Cardiac muscle cell (in vitro differentiated cells and primary cell): ENCODE results near the gene PRLR. TPM values are rescaled to one million over a fixed set of nuclear protein-coding genes. Genes with fewer than 3 reads are reported as not detected.
"Not testable (repeated sequence)": the region's sequence is repeated elsewhere in the genome, so short reads cannot be mapped to it uniquely, and the experiment has no call there.

ENCODE experiments used
- DNase-seq, 2 donors: peaks; one replicate each; pipeline versions ENCODE4 v3.0.0 to v3.0.0-alpha.2; 2010 to 2017; ENCODE audit warnings: low read depth in 1 of 2, low spot score in 1 of 2
- H3K27ac ChIP-seq: fragments of 200-600 bp; sonication (generic); 2 replicates; pipeline ENCODE4 v1.5.1; 2016
- H3K27me3 ChIP-seq: fragments of 200-600 bp; sonication (generic); 2 replicates; pipeline ENCODE4 v1.6.0; 2016; ENCODE audit warnings: control low read depth
- H3K36me3 ChIP-seq: fragments of 200-600 bp; sonication (generic); 2 replicates; pipeline ENCODE4 v1.5.1; 2016; ENCODE audit warnings: control low read depth
- H3K4me1 ChIP-seq: fragments of 200-600 bp; sonication (generic); 2 replicates; pipeline ENCODE4 v1.8.1; 2017; ENCODE audit warnings: low read depth, mild to moderate bottlenecking, mixed run types
- H3K4me3 ChIP-seq: fragments of 200-600 bp; sonication (generic); 2 replicates; pipeline ENCODE4 v1.5.1; 2016; ENCODE audit warnings: mild to moderate bottlenecking
- H3K9me3 ChIP-seq: fragments of 200-600 bp; sonication (generic); 2 replicates; pipeline ENCODE4 v1.5.1; 2017; ENCODE audit warnings: low read depth, mild to moderate bottlenecking, control low read depth
- CTCF ChIP-seq: IDR thresholded peaks from 2 replicates; pipeline ENCODE4 v1.5.1; 2012; ENCODE audit warnings: low read depth, mild to moderate bottlenecking, low read length
- polyA plus RNA-seq: library from polyadenylated mRNA; unstranded; fragments of >200 nt; fragmentation: Nextera tagmentation; extraction: Ambion mirVana; gene quantifications from 2 replicates; pipeline ENCODE4 v1.2.1, GENCODE V29; 2016
- total RNA-seq: library from RNA; depleted of rRNA; stranded (reverse); fragments of >200 nt; gene quantifications from 2 replicates; pipeline ENCODE4 v1.2.3, GENCODE V29; 2016

The PRLR gene
- total and polyA plus RNA-seq, 2 experiments from 2014 or later = 0.06 TPM; not detected in 1

GRCh38 chr5:35246900-35247647, 16.8 kb upstream of the PRLR start:
- no peak overlapping the region for H3K4me3 ChIP-seq
- no peaks in the 10 kb centered on the region for H3K27me3 ChIP-seq
- no peaks in the 10 kb centered on the region for H3K36me3 ChIP-seq
- no peak for TF ChIP-seq CTCF
- DNase-seq = peak in 1 of 2 donors; percentile 67
- no peaks in the 10 kb centered on the region for H3K9me3 ChIP-seq
- no peak overlapping the region for H3K27ac ChIP-seq
- no peaks in the 10 kb centered on the region for H3K4me1 ChIP-seq

- Histone ChIP-seq H3K27ac (no peak overlapping the region), H3K4me3 (no peak overlapping the region), H3K9me3 (no peaks in the 10 kb centered on the region), H3K27me3 (no peaks in the 10 kb centered on the region), H3K4me1 (no peaks in the 10 kb centered on the region), H3K36me3 (no peaks in the 10 kb centered on the region)
- peak in 1 of 2 donors; percentile 15 for DNase-seq
- no peak for TF ChIP-seq CTCF
These were observed 16.1 kb upstream of the PRLR start for GRCh38 chr5:35246411-35246810.

- not testable (repeated sequence) for H3K4me3 ChIP-seq, H3K27me3 ChIP-seq, DNase-seq, H3K36me3 ChIP-seq, H3K4me1 ChIP-seq, H3K9me3 ChIP-seq, H3K27ac ChIP-seq
These were observed 15.1 kb upstream of the PRLR start for GRCh38 chr5:35245371-35245770.

GRCh38 chr5:35244171-35244570, 13.9 kb upstream of the PRLR start:
- H3K4me1 ChIP-seq = no peaks in the 10 kb centered on the region
- H3K9me3 ChIP-seq = no peaks in the 10 kb centered on the region
- DNase-seq = no peak
- H3K36me3 ChIP-seq = no peaks in the 10 kb centered on the region
- H3K27ac ChIP-seq = no peak overlapping the region
- H3K27me3 ChIP-seq = no peaks in the 10 kb centered on the region
- no peak overlapping the region for H3K4me3 ChIP-seq
- no peak for TF ChIP-seq CTCF

GRCh38 chr5:35242702-35243258, 12.5 kb upstream of the PRLR start:
- no peak for TF ChIP-seq CTCF
- Histone ChIP-seq H3K4me3 (no peak overlapping the region), H3K27ac (no peak overlapping the region), H3K4me1 (no peaks in the 10 kb centered on the region), H3K27me3 (no peaks in the 10 kb centered on the region), H3K36me3 (no peaks in the 10 kb centered on the region), H3K9me3 (no peaks in the 10 kb centered on the region)
- DNase-seq = no peak

GRCh38 chr5:35240892-35241291, 10.6 kb upstream of the PRLR start:
- Histone ChIP-seq H3K36me3 (no peaks in the 10 kb centered on the region), H3K9me3 (no peaks in the 10 kb centered on the region), H3K4me1 (no peaks in the 10 kb centered on the region), H3K4me3 (no peak overlapping the region), H3K27ac (no peak overlapping the region), H3K27me3 (no peaks in the 10 kb centered on the region)
- no peak for TF ChIP-seq CTCF
- DNase-seq = no peak
